H1 (cell line): Measurements from ENCODE around the gene MBD3L4. TPM values are rescaled to one million over a fixed set of nuclear protein-coding genes. Genes with fewer than 3 reads are reported as not detected.

Experiments used
- GTF2F1 ChIP-seq: IDR thresholded peaks from 2 replicates; pipeline ENCODE4 v1.6.1; 2012; ENCODE audit warnings: low read depth, low read length, improper control_type of control experiment, borderline replicate concordance
- HDAC2 ChIP-seq, 2 experiments: fragments of 300-600 bp in 1 of 2; sonication (generic) in 1 of 2; IDR thresholded peaks; 2 replicates each; pipeline ENCODE4 v1.6.1; 2011 to 2012; ENCODE audit warnings: low read depth in 2 of 2, low read length in 2 of 2, mild to moderate bottlenecking in 2 of 2, moderate library complexity in 2 of 2, borderline replicate concordance in 1 of 2, inconsistent platforms in 1 of 2
- polyA plus RNA-seq, 7 experiments: library from polyadenylated mRNA; depleted of rRNA in 3 of 7; stranded (reverse) in 5 of 7; unstranded in 2 of 7; fragments of >200 nt in 5 of 7; fragments of 200-250 nt in 2 of 7; gene quantifications; 1 replicate in 5 of 7; 2 replicates in 1 of 7; 4 replicates in 1 of 7; pipeline versions ENCODE4 v1.2.1 to v1.2.3, GENCODE V29; 2011 to 2013; ENCODE audit warnings: missing spikeins in 2 of 7, mixed read lengths in 2 of 7
- total RNA-seq: library from RNA; stranded (reverse); fragmentation: NEBNext Ultra II Directional; extraction: Animal tissue kit (Norgen Biotek cat#: 25700); gene quantifications from 2 replicates; pipeline ENCODE4 v1.2.1, GENCODE V29; 2021
- TF ChIP-seq, protein P1 (sequence below): fragments of 300-600 bp; sonication (generic); IDR thresholded peaks from 2 replicates; pipeline ENCODE4 v1.7.1; 2012; ENCODE audit warnings: low read length, moderate library complexity, mild to moderate bottlenecking, inconsistent platforms; ENCODE audit not compliant: insufficient replicate concordance

Gene MBD3L4
- total and polyA plus RNA-seq, 2 of the 8 experiments (the other 6 are each of a cell fraction or from before 2014, with no cell fraction given): not detected

GRCh38 chr19:7088999-7089398 is 49.0 kb upstream of the MBD3L4 start (continued):
- TF ChIP-seq, protein P1, sequence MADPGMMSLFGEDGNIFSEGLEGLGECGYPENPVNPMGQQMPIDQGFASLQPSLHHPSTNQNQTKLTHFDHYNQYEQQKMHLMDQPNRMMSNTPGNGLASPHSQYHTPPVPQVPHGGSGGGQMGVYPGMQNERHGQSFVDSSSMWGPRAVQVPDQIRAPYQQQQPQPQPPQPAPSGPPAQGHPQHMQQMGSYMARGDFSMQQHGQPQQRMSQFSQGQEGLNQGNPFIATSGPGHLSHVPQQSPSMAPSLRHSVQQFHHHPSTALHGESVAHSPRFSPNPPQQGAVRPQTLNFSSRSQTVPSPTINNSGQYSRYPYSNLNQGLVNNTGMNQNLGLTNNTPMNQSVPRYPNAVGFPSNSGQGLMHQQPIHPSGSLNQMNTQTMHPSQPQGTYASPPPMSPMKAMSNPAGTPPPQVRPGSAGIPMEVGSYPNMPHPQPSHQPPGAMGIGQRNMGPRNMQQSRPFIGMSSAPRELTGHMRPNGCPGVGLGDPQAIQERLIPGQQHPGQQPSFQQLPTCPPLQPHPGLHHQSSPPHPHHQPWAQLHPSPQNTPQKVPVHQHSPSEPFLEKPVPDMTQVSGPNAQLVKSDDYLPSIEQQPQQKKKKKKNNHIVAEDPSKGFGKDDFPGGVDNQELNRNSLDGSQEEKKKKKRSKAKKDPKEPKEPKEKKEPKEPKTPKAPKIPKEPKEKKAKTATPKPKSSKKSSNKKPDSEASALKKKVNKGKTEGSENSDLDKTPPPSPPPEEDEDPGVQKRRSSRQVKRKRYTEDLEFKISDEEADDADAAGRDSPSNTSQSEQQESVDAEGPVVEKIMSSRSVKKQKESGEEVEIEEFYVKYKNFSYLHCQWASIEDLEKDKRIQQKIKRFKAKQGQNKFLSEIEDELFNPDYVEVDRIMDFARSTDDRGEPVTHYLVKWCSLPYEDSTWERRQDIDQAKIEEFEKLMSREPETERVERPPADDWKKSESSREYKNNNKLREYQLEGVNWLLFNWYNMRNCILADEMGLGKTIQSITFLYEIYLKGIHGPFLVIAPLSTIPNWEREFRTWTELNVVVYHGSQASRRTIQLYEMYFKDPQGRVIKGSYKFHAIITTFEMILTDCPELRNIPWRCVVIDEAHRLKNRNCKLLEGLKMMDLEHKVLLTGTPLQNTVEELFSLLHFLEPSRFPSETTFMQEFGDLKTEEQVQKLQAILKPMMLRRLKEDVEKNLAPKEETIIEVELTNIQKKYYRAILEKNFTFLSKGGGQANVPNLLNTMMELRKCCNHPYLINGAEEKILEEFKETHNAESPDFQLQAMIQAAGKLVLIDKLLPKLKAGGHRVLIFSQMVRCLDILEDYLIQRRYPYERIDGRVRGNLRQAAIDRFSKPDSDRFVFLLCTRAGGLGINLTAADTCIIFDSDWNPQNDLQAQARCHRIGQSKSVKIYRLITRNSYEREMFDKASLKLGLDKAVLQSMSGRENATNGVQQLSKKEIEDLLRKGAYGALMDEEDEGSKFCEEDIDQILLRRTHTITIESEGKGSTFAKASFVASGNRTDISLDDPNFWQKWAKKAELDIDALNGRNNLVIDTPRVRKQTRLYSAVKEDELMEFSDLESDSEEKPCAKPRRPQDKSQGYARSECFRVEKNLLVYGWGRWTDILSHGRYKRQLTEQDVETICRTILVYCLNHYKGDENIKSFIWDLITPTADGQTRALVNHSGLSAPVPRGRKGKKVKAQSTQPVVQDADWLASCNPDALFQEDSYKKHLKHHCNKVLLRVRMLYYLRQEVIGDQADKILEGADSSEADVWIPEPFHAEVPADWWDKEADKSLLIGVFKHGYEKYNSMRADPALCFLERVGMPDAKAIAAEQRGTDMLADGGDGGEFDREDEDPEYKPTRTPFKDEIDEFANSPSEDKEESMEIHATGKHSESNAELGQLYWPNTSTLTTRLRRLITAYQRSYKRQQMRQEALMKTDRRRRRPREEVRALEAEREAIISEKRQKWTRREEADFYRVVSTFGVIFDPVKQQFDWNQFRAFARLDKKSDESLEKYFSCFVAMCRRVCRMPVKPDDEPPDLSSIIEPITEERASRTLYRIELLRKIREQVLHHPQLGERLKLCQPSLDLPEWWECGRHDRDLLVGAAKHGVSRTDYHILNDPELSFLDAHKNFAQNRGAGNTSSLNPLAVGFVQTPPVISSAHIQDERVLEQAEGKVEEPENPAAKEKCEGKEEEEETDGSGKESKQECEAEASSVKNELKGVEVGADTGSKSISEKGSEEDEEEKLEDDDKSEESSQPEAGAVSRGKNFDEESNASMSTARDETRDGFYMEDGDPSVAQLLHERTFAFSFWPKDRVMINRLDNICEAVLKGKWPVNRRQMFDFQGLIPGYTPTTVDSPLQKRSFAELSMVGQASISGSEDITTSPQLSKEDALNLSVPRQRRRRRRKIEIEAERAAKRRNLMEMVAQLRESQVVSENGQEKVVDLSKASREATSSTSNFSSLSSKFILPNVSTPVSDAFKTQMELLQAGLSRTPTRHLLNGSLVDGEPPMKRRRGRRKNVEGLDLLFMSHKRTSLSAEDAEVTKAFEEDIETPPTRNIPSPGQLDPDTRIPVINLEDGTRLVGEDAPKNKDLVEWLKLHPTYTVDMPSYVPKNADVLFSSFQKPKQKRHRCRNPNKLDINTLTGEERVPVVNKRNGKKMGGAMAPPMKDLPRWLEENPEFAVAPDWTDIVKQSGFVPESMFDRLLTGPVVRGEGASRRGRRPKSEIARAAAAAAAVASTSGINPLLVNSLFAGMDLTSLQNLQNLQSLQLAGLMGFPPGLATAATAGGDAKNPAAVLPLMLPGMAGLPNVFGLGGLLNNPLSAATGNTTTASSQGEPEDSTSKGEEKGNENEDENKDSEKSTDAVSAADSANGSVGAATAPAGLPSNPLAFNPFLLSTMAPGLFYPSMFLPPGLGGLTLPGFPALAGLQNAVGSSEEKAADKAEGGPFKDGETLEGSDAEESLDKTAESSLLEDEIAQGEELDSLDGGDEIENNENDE: no peak
- TF ChIP-seq GTF2F1 (no peak), HDAC2 (IDR thresholded peaks at IDR 0.05; ENCODE audit: borderline replicate concordance in 1 of 2, low read depth in 2 of 2, low read length in 2 of 2) (no peak)
